NCI-H2171 treated with DMSO at 0.1 percent for 48 hours (cell line): ENCODE results near the gene EME1.
"Not testable (repeated sequence)": the region's sequence is repeated elsewhere in the genome, so short reads cannot be mapped to it uniquely, and the experiment has no call there.

Source experiments
- DNase-seq: peaks from one replicate; lab custom pipeline; 2025; lab: John Stamatoyannopoulos, UW

EME1 gene

DNA sequence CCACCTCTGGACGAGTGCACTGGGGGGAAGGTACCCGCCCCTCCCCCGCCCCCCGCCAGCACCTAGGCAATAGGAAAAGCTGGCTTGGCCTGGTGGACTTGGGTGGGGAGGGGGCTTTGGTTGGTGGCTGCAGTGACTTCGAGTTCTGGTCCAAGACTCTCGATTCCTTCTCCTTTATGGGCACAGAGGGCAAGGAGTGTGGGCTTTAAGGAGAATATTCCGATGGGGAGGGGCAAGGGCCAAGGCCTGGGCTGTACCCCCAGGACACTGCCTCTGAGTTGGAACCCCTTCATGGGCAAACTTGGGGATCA is 53.4 kb downstream of the EME1 start:
- no peak for DNase-seq

DNA sequence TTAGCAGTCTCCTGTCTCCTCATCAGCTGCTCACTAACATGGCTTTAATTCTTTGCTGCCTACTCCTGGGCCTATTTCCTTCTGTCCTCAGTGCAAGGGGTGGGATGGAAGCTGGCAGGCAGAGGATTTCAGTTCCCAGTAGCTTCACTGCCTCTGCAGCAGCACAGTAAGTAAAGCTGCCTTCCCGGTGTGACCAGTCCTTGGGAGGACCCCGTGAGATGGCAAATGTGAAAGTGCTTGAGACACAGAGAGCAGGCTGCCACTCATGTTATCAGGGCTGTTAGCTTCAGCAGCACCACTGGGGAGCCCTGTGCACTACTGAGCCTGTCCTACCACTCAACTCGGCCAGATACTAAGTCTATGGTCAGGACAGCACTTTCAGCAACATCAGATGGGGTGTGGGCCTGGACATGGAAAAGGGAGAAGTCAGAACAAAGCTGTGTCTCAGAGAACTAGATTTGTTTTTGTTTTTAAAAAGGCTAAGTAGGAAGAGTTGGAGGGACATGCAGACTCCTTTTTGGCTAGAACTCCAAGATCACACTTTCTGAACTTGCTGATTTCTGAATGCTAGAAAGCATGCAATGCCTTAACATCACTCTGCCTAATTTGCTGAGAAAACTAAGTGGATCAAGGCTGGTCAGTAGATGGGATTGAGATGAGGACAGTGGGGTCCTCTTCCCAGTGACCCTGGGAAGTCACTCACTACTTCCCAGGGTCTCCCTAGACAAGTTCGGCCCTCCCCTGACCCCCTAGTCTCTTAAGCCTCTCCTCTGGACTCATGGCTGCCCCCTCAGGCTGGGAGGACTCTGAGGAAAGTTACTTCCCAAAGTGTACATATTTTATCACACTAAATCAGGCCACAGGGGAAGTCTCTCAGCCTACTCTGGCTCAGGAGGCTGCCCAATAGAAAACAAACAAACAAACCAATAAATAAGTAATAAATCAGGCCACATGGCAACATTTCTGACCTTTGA is 54.1 kb downstream of the EME1 start:
- no peak for DNase-seq

DNA sequence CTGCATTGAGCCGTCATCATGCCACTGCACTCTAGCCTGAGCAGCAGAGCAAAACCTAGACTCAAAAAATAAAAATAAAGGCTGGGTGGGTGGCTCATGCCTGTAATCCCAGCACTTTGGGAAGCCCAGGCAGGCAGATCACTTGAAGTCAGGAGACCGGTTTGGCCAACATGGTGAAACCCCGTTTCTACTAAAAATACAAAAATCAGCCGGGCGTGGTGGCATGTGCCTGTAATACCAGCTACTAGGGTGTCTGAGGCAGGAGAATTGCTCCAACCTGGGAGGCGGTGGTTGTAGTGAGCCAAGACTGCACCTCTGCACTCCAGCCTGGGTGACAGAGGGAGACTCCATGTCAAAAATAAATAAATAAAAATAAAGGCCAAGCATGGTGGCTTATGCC is 55.1 kb downstream of the EME1 start:
- DNase-seq: not testable (repeated sequence)

DNA sequence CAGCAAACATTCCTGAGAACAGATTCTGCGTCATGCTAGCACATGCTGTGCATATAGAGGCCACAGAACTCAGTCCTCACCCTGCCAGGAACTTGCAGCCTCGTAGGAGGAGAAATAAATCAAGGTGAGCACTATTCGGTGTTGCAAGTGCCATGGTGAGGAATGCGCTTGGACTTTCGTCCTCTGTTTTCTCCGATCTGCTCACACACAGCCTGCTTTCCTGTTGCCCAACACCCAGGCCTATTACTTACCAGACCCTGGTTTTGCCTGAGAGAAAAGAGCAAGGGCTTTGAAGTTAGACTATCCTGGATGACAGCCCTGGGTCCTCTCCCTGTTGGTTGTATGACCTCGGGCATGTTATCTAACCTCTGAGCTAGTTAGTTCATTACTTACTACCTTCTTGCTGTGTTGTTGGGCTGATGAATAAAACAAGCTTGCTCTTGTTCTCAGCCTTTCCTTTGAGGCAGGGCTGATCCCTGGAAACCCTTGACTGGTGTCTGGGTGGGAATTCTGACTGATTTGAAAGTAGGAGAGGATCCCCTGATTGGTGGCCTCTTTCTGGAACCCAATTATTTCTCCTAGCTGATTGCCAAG is 55.9 kb downstream of the EME1 start:
- no peak for DNase-seq

DNA sequence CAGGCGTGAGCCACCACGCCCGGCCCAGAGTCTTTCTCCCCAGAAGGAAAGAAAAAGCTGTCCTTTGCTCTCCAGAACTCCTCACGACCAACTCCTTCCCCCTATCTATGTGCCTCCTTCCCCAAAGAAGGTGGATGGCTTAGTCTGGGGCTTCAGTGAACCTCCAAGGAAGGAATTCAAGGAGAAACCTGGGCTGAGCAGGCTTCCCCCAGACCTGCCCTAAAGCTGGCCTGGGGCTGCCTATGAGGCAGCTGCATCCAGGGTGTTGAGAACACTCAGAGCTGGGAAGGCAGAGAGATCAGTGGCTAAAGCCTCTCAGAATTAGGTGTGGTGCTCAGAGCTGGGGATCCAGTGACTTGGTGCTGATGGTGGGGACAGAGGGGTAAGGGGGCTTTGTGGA is 56.8 kb downstream of the EME1 start:
- DNase-seq: no peak
